Measurements from ENCODE around the gene CRTC3.

GRCh38 chr15:90619468-90619867, 89.7 kb downstream of the CRTC3 start:
- TF ChIP-seq TBX2 (CRISPR knock-in tag; IDR thresholded peaks at IDR 0.05; ENCODE audit: borderline replicate concordance) (no peak), CHD4 (IDR thresholded peaks at IDR 0.05; ENCODE audit: borderline replicate concordance, low read length) (no peak), ZNF354B (CRISPR knock-in tag; IDR thresholded peaks at IDR 0.05) (no peak), ZSCAN20 (CRISPR knock-in tag; IDR thresholded peaks at IDR 0.05; ENCODE audit: borderline replicate concordance) (no peak), NFAT5 (CRISPR knock-in tag; IDR thresholded peaks at IDR 0.05) (no peak), MAX (IDR thresholded peaks at IDR 0.05) (no peak), POLR2AphosphoS5 (IDR thresholded peaks at IDR 0.05; ENCODE audit: low read depth, low read length) (no peak), MXD4 (CRISPR knock-in tag; IDR thresholded peaks at IDR 0.05) (no peak), NFE2 (CRISPR knock-in tag; IDR thresholded peaks at IDR 0.05) (no peak)
